ENCODE data around the gene LTO1.

LTO1 gene

GRCh38 chr11:69654660-69655478 lies 20.3 kb downstream of the LTO1 start:
- no peak for FAIRE-seq
- no peak for DNase-seq (ENCODE audit: insufficient read length)
- TF ChIP-seq POLR2AphosphoS5 (IDR thresholded peaks at IDR 0.05; ENCODE audit: low read depth, low read length) (no peak), TAF1 (IDR thresholded peaks at IDR 0.05; ENCODE audit: borderline replicate concordance, low read depth, low read length) (no peak), POLR2A (IDR thresholded peaks at IDR 0.05; ENCODE audit: low read depth, low read length) (no peak)

GRCh38 chr11:69654001-69654659 lies 21.0 kb downstream of the LTO1 start:
- no peak for DNase-seq (ENCODE audit: insufficient read length)
- no peak for TF ChIP-seq POLR2AphosphoS5 (IDR thresholded peaks at IDR 0.05; ENCODE audit: low read depth, low read length)
- TF ChIP-seq POLR2A (IDR thresholded peaks at IDR 0.05; ENCODE audit: low read depth, low read length) = no peak
- no peak for TF ChIP-seq TAF1 (IDR thresholded peaks at IDR 0.05; ENCODE audit: borderline replicate concordance, low read depth, low read length)
- no peak for FAIRE-seq

- TF ChIP-seq POLR2A (IDR thresholded peaks at IDR 0.05; ENCODE audit: low read depth, low read length) (no peak), POLR2AphosphoS5 (IDR thresholded peaks at IDR 0.05; ENCODE audit: low read depth, low read length) (no peak), TAF1 (IDR thresholded peaks at IDR 0.05; ENCODE audit: borderline replicate concordance, low read depth, low read length) (no peak)
- no peak for FAIRE-seq
- DNase-seq (ENCODE audit: insufficient read length) = no peak
These were observed 21.7 kb downstream of the LTO1 start for GRCh38 chr11:69653406-69653960.

GRCh38 chr11:69652999-69653398 lies 22.2 kb downstream of the LTO1 start:
- no peak for TF ChIP-seq POLR2A (IDR thresholded peaks at IDR 0.05; ENCODE audit: low read depth, low read length)
- TF ChIP-seq TAF1 (IDR thresholded peaks at IDR 0.05; ENCODE audit: borderline replicate concordance, low read depth, low read length) = no peak
- DNase-seq (ENCODE audit: insufficient read length) (no peak), FAIRE-seq (no peak)

- DNase-seq (ENCODE audit: insufficient read length) (no peak), FAIRE-seq (no peak)
- TF ChIP-seq TAF1 (IDR thresholded peaks at IDR 0.05; ENCODE audit: borderline replicate concordance, low read depth, low read length) (no peak), POLR2A (IDR thresholded peaks at IDR 0.05; ENCODE audit: low read depth, low read length) (no peak), POLR2AphosphoS5 (IDR thresholded peaks at IDR 0.05; ENCODE audit: low read depth, low read length) (no peak)
These were observed 23.1 kb downstream of the LTO1 start for GRCh38 chr11:69651834-69652620.

- FAIRE-seq (peak; percentile 9), DNase-seq (ENCODE audit: insufficient read length) (no peak)
- TF ChIP-seq POLR2AphosphoS5 (IDR thresholded peaks at IDR 0.05; ENCODE audit: low read depth, low read length) (no peak), TAF1 (IDR thresholded peaks at IDR 0.05; ENCODE audit: borderline replicate concordance, low read depth, low read length) (no peak), POLR2A (IDR thresholded peaks at IDR 0.05; ENCODE audit: low read depth, low read length) (no peak)
These were observed 24.3 kb downstream of the LTO1 start for GRCh38 chr11:69650832-69651344.

- FAIRE-seq (no peak), DNase-seq (ENCODE audit: insufficient read length) (no peak)
- TF ChIP-seq POLR2A (IDR thresholded peaks at IDR 0.05; ENCODE audit: low read depth, low read length) (no peak), TAF1 (IDR thresholded peaks at IDR 0.05; ENCODE audit: borderline replicate concordance, low read depth, low read length) (no peak), POLR2AphosphoS5 (IDR thresholded peaks at IDR 0.05; ENCODE audit: low read depth, low read length) (no peak)
These were observed 24.9 kb downstream of the LTO1 start for GRCh38 chr11:69650081-69650831.

- TF ChIP-seq TAF1 (IDR thresholded peaks at IDR 0.05; ENCODE audit: borderline replicate concordance, low read depth, low read length) (no peak), POLR2A (IDR thresholded peaks at IDR 0.05; ENCODE audit: low read depth, low read length) (no peak), POLR2AphosphoS5 (IDR thresholded peaks at IDR 0.05; ENCODE audit: low read depth, low read length) (no peak)
- no peak for DNase-seq (ENCODE audit: insufficient read length)
- no peak for FAIRE-seq
These were observed 25.6 kb downstream of the LTO1 start for GRCh38 chr11:69649576-69649900.

GRCh38 chr11:69648679-69649575 lies 26.2 kb downstream of the LTO1 start:
- FAIRE-seq = no peak
- no peak for TF ChIP-seq POLR2AphosphoS5 (IDR thresholded peaks at IDR 0.05; ENCODE audit: low read depth, low read length)
- TF ChIP-seq TAF1 (IDR thresholded peaks at IDR 0.05; ENCODE audit: borderline replicate concordance, low read depth, low read length) = no peak
- no peak for TF ChIP-seq POLR2A (IDR thresholded peaks at IDR 0.05; ENCODE audit: low read depth, low read length)
- DNase-seq (ENCODE audit: insufficient read length) = no peak

Data from GM12892 (cell line).